HTERT RPE-1 (cell line): Measurements from ENCODE around the gene ACSS2.

Experiments used
- in situ Hi-C: fragments of 300-500 bp; cut with MboI; formaldehyde crosslinking; loops from 4 replicates; pipeline ENCODE4 v1.14.3; 2020; ENCODE audit warnings: low sequenced_read_pairs

Gene ACSS2

DNA sequence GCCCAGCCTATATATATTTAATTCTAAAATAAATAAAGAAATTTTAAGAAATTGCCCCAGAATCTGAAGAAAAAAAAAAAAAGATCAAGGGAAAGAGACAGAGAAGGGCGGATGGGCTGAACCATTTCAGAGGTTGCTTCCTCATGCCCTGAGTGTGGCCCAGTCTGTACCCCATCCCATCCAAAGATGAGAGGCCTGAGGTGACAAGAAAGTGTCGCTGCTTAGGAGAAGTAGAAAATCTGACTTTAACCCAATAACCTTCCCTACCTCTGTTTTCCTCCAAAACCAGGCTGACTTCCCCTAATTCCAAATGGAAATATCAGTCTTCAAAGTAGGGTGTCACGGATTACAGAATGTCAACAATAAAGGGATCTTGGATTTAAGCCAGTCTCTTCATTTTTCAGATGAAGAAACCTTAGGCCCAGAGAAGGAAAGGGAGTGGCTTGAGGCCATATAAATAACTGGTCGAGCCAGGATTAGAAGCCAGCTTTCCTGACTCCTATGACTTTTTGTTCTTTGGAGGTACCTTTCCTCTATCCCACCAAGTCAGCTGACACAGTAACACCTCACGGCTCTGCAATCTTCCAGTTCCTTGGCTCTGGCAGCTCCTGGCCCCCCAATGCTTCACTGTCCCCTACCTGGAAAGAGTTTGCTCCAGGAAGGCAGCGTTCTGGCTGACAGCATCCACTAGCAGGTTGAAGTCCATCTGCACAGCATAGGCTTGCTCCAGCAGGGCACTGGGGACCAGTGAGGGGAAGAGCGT is 69.1 kb downstream of the ACSS2 start:
- in situ Hi-C loops, result no loop called here

DNA sequence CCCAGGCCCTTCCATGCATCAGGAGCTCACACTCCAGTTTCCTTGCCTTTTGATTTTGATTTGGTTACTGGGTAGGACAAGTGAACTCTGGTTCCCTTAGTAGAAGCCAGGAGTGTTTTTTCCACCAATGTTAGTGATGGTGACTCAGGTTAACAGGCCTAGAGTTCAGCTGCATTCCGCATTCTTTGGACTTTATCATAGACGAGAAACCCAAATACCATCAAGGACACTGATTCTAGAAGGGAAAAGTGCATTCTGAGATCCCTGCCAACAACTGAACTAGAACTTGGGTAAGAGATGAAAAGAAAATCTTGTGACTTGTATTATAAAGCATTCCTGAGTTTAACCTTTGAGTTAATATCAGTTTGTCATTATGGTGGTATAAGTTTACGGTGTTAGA is 70.2 kb downstream of the ACSS2 start:
- in situ Hi-C loops, result no loop called here

DNA sequence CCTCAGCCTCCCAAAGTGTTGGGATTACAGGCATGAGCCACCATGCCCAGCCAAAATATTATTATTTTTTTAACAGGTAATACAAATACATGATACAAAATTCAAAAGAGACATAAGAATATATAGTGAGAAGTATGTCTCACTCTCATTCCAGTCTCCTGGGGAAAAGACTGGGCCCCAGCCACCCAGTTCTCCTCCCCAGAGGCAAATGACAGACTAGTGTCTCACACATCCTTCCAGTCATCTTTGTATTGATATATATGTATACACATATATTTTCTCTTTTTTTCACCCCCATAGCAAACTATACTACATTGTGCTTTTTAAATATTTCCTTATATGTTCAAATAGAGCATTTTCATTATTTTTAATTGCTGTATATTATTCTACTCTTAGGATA is 70.9 kb downstream of the ACSS2 start:
- in situ Hi-C loops, result no loop called here

DNA sequence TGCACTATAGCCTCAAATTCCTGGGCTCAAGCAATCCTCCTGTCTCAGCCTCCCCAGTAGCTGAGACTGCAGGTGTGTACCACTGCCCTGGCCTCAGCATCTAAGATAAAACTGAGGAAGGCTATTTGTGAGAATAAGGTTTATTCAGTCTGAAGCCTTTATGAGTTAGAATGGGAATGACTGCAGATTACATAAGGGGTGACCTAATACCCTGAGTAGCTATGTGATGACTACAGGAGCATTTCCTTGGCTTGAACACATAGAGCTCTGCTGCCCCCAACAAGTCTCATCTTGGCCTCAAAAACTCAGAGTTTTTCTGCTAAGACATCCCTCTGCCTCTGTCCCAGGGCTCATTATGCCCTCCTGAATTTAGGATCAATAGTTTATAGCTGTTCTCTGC is 71.6 kb downstream of the ACSS2 start:
- in situ Hi-C loops, result no loop called here

DNA sequence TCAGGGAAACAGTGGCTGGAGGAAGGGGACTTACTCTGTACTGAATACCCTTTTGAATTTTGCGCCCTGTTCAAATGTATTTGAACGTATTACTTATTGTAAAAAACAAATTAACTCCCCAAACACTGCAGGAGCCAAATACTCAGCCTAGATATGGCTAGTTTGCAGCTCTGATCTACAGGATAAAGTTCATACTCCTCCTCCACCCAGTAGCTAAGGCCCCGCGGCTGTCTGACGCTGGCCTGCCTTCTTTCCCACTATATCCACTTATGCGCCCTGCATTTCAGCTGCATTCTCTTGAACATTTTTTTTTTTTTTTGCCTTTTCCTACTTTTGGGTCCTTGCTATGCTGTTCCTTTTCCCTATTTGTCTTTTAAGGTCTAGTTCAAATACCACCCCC is 72.7 kb downstream of the ACSS2 start:
- in situ Hi-C loops, result no loop called here

DNA sequence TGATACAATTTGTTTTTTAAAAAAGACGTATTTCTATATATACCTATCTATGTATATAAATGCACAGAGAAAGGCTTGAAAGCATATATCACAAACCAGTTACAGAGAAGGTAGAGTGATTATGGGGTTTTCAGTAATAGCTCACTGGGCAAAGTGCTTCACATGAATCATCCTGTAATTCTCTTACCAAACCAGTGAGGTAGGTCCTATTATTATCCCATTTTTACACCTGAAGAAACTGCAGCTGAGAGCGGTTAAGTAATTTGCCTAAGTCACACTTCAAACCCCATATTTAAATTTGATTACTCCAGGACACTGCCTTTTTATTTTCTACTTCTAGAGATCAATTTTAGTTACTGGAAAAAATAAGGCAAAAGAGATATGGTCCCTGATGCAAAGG is 74.8 kb downstream of the ACSS2 start:
- in situ Hi-C loops, result no loop called here

DNA sequence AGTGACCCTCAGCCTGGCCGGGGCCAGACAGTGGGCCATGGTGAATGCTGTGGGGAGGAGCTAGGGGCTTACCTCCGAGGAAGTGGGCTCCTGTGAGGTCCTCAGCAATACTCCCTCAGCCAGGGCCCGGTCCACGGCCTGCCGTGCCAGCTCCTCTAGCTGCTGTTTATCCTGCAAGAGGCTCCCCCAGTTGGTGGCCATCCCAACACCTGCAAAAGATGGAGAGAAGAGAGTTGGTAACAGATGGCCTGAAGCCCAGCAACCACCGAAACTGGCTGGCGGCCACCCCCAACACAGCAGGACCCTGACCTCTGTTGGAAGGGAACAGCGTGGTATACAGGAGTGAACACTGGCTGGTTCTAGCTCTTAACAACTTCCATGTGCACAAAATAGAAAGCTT is 75.2 kb downstream of the ACSS2 start:
- in situ Hi-C loops, result no loop called here

DNA sequence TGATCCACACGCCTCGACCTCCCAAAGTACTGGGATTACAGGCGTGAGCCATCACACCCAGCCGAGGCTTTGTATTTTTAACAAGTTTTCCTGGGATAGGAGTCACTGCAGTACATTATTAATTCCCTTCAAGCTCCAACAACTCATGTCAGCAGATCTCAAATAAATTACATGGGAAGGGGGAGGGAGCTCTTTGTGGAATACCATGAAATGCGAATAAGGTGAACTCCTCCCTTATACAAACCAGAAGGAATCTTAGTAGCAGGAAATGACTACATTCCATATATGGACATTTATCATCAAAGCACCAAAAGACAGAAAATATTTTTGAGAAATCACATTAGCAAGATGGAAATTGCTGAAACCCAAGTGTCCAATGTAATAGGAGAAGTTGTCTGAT is 76.3 kb downstream of the ACSS2 start:
- in situ Hi-C loops, result no loop called here

DNA sequence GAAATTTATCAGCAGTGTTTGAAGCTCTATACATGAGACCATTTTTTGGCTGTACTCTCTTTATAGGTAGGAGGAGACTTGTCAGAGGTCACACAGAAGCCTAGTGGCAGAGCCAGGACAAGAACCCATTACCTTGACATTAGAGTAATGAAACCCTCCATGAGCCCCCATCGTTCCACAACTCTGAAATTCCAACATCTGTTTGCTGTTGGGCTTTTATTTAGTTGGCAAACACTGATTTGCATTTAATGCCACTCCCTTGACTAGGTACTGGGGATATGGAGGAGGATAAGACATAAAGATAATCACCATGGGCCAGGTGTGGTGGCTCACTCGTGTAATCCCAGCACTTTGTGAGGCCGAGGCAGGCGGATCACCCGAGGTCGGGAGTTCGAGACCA is 77.5 kb downstream of the ACSS2 start:
- in situ Hi-C loops, result no loop called here

DNA sequence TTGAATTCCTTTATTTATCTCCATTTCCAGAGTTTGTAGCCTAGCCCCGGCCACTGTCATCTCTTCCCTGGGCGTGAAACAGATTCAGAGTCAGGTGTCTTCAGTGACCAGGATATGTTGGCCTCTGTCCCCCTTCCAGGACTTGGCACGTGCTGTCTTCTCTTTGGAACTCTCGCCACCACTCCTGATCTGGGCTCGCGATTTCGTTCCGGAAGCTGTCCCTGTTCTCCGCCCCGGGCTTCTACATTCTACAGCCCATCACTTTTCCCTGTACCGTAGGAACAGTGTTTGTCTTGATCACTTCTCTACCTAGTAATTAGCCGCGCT is 78.5 kb downstream of the ACSS2 start:
- in situ Hi-C loops, result no loop called here

DNA sequence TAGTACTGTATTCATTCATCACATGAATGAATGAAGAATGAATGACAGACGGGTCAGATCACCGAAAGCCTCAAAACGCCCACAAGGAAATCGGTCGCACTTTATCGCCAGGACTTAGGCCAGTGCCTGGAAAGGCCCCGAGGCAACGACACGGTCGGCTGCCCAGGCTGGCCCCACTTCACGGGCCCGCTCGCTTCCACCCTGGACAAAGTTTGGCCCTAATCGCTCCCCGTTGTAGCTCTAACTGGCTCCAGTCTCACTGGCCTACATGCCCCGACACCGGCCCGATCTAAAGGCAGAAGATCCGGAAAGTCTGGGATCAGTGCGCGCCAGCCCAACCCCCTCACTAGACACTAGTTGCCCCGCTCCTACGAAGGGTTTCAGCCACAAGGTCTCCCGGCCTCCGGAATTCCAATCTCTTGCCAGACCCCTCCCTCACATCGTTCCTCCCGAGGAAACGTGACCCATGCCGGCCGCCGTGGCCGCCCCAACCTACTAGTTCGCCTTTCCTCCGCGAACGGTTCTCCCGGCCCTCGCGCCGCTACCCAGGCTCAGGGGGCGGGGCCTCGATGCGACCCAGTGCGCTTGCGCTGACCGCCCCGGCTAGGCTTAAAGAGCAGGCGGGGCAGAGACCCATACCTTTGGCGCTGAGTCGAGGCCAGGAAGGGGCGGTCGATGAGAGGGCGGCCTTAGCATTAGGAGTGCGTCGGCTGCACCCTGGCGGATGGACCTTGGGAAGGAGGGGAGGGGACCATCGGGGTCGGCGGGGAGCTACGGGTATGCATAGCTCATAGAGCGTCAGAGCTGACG is 79.0 kb downstream of the ACSS2 start, which contains the start of the genes GSS and MYH7B:
TSS of gene GSS (minus strand) at position 576 of the 810 bp plus-strand sequence. CDS start 3,954 bp downstream, outside the sequence.
TSS of gene MYH7B (plus strand) at position 638 of the 810 bp plus-strand sequence. CDS start 22,138 bp downstream, outside the sequence.
- in situ Hi-C loops, result no loop called here

DNA sequence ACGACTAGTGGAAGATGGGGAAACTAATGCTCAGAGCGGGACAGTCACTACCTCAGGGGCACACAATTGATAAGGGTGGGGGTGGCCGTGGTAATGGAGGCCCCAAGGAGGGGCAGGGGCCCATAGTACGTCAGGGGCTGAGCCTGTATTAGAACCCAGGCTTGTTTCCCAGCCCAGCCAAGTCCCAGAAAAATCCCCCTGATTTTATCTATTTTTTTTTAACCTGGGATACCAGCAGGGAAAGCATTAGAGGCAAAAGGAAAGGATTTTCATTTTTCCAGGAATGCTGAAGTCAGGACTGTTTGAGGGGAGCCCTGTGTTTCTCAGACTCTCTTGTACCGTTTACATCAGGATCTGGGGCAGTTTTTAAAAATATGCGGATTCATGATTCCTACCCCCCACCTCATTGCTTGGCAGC is 79.6 kb downstream of the ACSS2 start:
- in situ Hi-C loops, result no loop called here

DNA sequence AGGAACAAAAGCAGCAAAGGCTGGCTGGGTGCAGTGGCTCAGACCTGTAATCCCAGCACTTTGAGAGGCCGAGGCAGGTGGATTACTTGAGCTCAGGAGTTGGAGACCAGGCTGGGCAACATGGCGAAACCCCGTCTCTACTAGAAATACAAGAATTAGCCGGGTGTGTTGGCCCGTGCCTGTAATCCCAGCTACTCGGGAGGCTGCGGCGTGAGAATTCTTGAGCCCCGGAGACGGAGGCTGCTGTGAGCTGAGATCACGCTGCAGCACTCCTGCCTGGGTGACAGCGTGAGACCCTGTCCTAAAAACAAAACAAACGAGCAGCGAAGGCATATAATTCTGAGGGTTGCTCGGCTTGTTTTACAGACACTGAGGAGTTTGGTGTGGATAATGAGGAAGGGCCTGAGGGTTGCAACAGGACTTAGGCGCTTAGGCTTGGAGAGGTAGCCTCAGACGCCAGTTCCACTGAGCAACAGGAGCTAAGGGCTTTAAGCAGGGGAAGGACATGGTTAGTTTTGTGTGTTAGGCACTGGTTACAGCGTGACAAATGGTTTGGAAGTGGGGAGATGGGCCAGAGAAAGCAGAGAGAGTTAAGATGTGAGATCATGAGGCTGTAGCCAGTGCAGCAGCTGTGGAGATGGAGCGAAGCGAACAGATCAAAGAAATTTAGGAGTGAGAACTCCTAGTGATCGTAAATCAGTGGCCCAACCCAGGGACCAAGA is 80.5 kb downstream of the ACSS2 start:
- in situ Hi-C loops, result no loop called here

DNA sequence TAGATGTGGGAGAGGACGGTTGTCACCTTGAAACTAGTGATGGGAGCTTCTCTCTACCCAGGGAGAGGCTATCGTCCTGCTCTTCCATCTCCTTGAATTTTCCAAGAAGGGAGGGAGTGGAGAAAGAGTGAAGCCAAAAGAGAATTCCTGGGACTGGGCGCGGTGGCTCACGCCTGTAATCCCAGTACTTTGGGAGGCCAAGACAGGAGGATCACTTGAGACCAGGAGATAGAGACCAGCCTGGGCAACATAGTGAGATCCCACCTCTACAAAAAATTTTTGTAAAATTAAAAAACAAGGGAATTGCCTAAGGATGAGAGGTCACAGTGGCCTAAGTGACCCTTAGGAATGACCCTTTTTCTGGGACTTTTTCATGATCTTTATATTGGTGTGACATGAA is 88.1 kb downstream of the ACSS2 start:
- in situ Hi-C loops, result no loop called here

DNA sequence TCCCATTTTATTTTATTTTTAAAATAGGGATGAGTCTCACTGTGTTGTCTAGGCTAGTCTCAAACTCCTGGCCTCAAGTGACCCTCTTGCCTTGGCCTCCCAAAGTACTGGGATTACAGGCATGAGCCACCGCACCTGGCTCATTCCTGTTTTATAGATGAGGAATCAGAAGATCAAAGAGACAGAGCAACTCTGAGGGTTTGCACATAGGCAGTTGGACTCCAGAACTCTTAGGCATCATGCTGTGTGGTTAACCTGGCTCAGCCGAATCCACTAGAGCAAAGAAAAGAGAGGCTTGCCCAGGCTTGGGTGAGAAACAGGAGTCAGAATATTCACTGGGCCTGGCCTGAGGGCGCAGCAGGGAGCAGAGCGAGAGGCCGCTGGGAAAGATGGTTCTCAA is 88.6 kb downstream of the ACSS2 start:
- in situ Hi-C loops, result no loop called here

DNA sequence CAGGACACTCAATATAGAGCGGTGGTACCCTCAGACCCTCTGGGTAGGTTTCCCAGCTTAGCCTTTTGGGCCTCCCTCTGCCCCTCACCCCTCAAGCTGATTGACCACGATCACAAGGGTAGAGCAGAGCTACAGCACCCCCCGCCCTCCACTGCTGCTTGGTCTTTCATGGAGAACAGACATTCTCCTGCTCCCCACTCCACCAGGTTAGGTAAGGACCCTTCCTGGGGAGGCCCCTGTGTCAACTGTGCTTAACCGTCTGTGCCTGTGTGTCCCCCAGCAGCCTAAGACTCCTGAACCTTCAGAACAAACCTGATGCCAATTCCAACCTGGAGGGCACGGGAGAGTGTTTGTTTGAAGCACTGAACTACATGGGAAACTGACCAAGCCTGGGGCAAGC is 91.0 kb downstream of the ACSS2 start:
- in situ Hi-C loops, result no loop called here

DNA sequence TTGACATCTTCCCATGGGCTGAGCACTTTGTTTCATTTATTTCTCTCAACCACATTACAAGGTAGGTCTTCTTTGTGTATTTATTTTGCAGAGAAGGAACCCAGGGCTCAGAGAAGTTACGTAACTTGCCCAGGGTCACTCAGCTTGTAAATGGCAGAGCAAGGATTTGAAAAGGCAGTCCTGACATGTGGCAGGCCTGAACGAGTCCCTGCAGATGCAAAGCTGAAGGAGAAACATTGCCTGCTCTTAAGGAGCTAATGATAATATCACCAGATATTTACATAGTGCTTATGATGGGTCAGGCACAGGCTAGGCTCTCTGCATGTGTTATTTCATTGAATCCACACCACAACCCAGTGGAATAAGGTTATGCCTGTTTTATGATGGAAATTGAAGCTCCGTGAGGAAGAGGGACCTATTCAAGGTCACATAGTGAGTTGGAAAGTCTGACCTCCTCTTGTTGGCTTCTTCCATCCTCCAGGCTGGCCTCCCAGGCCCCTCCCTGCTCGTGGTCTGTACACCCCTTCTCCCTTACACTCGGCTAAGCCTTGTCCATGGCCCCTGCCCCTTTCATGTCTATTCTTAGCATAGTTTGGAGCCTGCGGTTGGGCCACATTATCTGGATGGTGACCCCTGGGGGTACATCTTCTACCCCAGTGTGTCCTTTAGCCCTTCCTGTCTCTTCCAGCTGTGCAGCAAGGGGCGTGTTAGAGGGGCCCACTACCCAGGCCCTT is 91.8 kb downstream of the ACSS2 start:
- in situ Hi-C loops, result no loop called here

DNA sequence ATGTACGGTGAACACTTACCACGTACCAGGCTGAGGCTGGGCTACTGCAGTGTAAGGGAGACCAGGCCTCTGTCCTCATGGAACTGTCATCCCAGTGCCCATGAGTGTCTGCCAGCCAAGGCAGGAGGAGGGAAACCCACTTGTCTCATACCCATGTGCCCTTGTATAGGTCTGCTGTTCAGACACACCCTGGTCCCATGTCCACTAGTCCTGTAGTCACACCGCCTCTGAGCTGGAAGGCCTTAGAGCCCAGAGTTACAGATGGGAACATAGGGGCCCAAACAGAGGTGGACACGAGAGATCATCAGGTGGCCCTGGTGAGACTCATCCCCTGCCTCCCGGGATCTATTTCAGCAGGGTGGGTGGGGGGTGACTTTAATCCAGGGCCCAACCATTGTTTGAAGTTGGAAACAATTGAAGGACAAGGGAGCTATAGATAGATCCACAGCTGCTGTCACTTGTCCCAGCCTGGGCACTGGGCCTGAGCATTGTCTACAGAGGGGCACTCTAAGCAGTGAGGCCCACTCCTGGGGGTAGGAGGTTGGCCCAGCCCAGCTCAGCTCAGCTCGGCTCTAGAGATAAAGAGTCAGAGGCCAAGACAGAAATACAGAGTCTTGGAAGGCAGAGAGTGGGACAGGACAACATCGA is 93.9 kb downstream of the ACSS2 start:
- in situ Hi-C loops, result no loop called here

DNA sequence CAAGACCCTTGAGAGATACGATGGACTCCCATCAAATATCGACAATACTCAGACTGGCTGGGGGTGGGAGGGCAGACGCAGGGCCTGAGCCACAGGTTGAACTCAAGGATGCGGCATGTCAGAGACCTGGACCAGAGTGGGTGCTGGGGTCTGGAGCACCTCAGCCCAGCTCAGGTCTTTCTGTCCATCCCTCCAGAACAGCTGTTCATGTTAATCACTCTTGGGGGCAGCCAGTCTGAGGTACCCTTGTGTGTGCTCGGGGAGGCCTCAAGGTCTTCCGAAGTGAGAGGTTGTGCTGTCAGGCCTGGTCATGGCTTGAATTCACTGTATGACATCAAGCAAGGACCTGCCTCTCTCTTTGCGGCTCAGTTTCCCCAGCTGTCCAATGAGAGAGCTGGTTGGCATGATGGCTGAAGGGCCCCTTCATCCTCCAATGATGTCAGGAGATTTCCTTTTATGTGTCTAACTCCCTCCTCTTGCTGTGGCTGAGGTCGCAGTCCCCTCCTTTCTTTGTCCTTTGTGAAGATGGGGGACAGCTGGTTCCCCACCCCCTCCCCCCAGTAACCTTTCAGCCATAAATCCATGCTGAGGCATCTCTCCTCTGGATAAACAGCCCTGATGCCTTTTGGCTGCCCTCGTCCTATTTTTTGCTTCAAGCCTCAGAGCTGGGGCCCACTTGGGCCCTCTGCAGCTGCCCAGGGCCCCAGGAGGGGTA is 94.6 kb downstream of the ACSS2 start:
- in situ Hi-C loops, result no loop called here
